ENCODE results near the gene FAM20A.
"Not testable (repeated sequence)": the region's sequence is repeated elsewhere in the genome, so short reads cannot be mapped to it uniquely, and the experiment has no call there.

Gene FAM20A

GRCh38 chr17:68518063-68518815 lies 82.9 kb downstream of the FAM20A start:
- no peak for TF ChIP-seq CTCF (conservative IDR thresholded peaks at IDR 0.05)
- H3K27ac ChIP-seq = no peak overlapping the region

GRCh38 chr17:68517605-68518004 lies 83.6 kb downstream of the FAM20A start:
- not testable (repeated sequence) for H3K27ac ChIP-seq

- no peak overlapping the region for H3K27ac ChIP-seq
- no peak for TF ChIP-seq CTCF (conservative IDR thresholded peaks at IDR 0.05)
Observed at GRCh38 chr17:68516732-68517131, 84.4 kb downstream of the FAM20A start.

GRCh38 chr17:68514831-68515635 lies 86.1 kb downstream of the FAM20A start:
- H3K27ac ChIP-seq = no peak overlapping the region
- TF ChIP-seq CTCF (conservative IDR thresholded peaks at IDR 0.05) = no peak

GRCh38 chr17:68513932-68514331 lies 87.2 kb downstream of the FAM20A start:
- TF ChIP-seq CTCF (conservative IDR thresholded peaks at IDR 0.05) = no peak
- H3K27ac ChIP-seq = peak overlapping the region; percentile 90; the same call in 1 of the 2 replicates

GRCh38 chr17:68512960-68513474 lies 88.2 kb downstream of the FAM20A start:
- peak overlapping the region; percentile 90 for H3K27ac ChIP-seq

GRCh38 chr17:68512247-68512959 lies 88.8 kb downstream of the FAM20A start, which contains the start of gene PRKAR1A:
Gene PRKAR1A (plus strand): TSS chr17:68512430. CDS start chr17:68515400, 2,970 bp downstream.
- H3K27ac ChIP-seq = peak within 1 kb of the TSS; percentile 90
- no peak for TF ChIP-seq CTCF (conservative IDR thresholded peaks at IDR 0.05)

More at GRCh38 chr17:68512960-68513474, 88.2 kb downstream of the FAM20A start:
- TF ChIP-seq CTCF (conservative IDR thresholded peaks at IDR 0.05) = no peak
